Vagina (tissue), 2 donors: ENCODE data around the gene TRIP10. TPM values are rescaled to one million over a fixed set of nuclear protein-coding genes. Genes with fewer than 3 reads are reported as not detected.

ENCODE experiments used
- DNase-seq, 2 donors: peaks; one replicate each; pipeline ENCODE4 v3.0.0-alpha.2; 2017; ENCODE audit errors: extremely low spot score in 2 of 2
- H3K27ac ChIP-seq: fragments of 200-600 bp; sonication (generic); one replicate; pipeline ENCODE4 v1.5.1; 2019
- H3K27me3 ChIP-seq: fragments of 200-600 bp; sonication (generic); one replicate; pipeline ENCODE4 v1.5.1; 2019
- H3K36me3 ChIP-seq, 2 donors: fragments of 200-600 bp; sonication (generic); one replicate each; pipeline ENCODE4 v1.5.1; 2017 to 2019
- H3K4me1 ChIP-seq: fragments of 200-600 bp; sonication (generic); one replicate; pipeline ENCODE4 v1.5.1; 2019
- H3K4me3 ChIP-seq, 2 donors: fragments of 200-600 bp; sonication (generic); 1 replicate in 1 of 2; 2 replicates in 1 of 2; pipeline ENCODE4 v1.5.1; 2016 to 2019
- H3K9me3 ChIP-seq: fragments of 200-600 bp; sonication (generic); one replicate; pipeline ENCODE4 v1.5.1; 2019
- POLR2A ChIP-seq, 2 donors: fragments of 450-650 bp; IDR thresholded peaks; one replicate each; pipeline ENCODE4 v1.6.1; 2017; ENCODE audit warnings: antibody characterized with exemption in 2 of 2, mild to moderate bottlenecking in 2 of 2, moderate library complexity in 2 of 2
- POLR2AphosphoS5 ChIP-seq, 2 donors: sonication (generic); formaldehyde crosslinking; IDR thresholded peaks; one replicate each; pipeline ENCODE4 v1.9.0; 2017; ENCODE audit warnings: antibody characterized with exemption in 2 of 2, mild to moderate bottlenecking in 2 of 2, low read depth in 1 of 2; ENCODE audit not compliant: insufficient read depth in 1 of 2
- intact Hi-C: fragments of 100-400 bp; cut with DNase I; formaldehyde crosslinking; loops from one replicate; pipeline ENCODE4 v1.15.1; 2023
- total RNA-seq: library from RNA; depleted of rRNA; stranded (reverse); fragments of >200 nt; gene quantifications from one replicate; pipeline ENCODE4 v1.2.3, GENCODE V29; 2016
- TF ChIP-seq, protein P1 (sequence below), 3 experiments: fragments of 450-650 bp in 2 of 3; fragments of 200-600 bp in 1 of 3; sonication (generic) in 1 of 3; IDR thresholded peaks; one replicate each; pipeline ENCODE4 v1.5.1; 2017 to 2019; ENCODE audit warnings: antibody characterized with exemption in 3 of 3, mild to moderate bottlenecking in 2 of 3, moderate library complexity in 2 of 3

TRIP10 gene
- total RNA-seq, 1 donor from 2014 or later = 129 TPM

DNA sequence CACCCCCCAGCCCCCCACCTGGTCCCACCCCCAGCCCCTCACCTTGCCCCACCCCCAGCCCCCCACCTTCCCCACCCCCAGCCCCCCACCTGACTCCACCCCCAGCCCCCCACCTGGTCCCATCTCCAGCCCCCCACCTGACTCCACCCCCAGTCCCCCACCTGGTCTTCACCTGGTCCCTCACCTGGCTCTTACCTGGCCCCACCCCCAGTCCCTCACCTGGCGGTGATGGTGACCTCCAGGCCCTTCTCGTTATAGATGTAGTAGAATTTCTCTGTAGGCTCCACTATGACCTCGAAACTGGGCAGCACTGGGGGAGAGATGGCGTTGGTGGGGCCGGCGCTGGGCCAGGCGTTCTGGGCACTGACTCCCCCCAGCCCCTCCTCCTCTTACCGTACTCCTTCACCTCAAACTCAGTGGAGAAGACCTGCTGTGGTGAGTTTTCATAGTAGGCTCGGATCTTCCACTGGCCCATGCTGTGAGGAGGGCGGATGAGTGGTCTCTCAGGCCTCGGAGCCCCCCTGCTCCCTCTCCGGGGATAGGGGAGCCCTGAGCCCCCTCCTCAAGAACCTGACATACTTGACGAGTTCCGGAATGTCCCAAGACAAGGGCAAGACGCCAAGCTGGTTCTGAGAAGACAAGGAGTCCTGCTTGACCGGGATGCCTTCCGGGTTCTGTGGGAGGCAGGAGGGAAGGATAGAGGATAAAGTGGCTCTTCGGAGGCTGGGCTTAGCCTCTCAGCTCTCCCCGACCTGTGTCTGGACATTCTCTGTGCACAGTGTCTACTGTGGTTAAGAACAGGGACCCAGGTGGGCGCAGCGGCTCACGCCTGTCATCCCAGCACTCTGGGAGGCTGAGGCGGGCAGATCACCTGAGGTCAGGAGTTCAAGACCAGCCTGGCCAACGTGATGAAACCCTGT, 25.4 kb upstream of the TRIP10 start:
- TF ChIP-seq POLR2A (IDR thresholded peaks at IDR 0.05) (no peak), POLR2AphosphoS5 (IDR thresholded peaks at IDR 0.05; ENCODE audit: insufficient read depth in 1 of 2, low read depth in 1 of 2) (no peak)
- TF ChIP-seq, protein P1, sequence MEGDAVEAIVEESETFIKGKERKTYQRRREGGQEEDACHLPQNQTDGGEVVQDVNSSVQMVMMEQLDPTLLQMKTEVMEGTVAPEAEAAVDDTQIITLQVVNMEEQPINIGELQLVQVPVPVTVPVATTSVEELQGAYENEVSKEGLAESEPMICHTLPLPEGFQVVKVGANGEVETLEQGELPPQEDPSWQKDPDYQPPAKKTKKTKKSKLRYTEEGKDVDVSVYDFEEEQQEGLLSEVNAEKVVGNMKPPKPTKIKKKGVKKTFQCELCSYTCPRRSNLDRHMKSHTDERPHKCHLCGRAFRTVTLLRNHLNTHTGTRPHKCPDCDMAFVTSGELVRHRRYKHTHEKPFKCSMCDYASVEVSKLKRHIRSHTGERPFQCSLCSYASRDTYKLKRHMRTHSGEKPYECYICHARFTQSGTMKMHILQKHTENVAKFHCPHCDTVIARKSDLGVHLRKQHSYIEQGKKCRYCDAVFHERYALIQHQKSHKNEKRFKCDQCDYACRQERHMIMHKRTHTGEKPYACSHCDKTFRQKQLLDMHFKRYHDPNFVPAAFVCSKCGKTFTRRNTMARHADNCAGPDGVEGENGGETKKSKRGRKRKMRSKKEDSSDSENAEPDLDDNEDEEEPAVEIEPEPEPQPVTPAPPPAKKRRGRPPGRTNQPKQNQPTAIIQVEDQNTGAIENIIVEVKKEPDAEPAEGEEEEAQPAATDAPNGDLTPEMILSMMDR (IDR thresholded peaks at IDR 0.05) = no peak
- DNase-seq = no peak
- intact Hi-C loops = no loop called here
- Histone ChIP-seq H3K4me3 (no peak overlapping the region), H3K27me3 (no peaks in the 10 kb centered on the region), H3K4me1 (no peaks in the 10 kb centered on the region), H3K9me3 (no peaks in the 10 kb centered on the region), H3K36me3 (no peaks in the 10 kb centered on the region), H3K27ac (no peak overlapping the region)

DNA sequence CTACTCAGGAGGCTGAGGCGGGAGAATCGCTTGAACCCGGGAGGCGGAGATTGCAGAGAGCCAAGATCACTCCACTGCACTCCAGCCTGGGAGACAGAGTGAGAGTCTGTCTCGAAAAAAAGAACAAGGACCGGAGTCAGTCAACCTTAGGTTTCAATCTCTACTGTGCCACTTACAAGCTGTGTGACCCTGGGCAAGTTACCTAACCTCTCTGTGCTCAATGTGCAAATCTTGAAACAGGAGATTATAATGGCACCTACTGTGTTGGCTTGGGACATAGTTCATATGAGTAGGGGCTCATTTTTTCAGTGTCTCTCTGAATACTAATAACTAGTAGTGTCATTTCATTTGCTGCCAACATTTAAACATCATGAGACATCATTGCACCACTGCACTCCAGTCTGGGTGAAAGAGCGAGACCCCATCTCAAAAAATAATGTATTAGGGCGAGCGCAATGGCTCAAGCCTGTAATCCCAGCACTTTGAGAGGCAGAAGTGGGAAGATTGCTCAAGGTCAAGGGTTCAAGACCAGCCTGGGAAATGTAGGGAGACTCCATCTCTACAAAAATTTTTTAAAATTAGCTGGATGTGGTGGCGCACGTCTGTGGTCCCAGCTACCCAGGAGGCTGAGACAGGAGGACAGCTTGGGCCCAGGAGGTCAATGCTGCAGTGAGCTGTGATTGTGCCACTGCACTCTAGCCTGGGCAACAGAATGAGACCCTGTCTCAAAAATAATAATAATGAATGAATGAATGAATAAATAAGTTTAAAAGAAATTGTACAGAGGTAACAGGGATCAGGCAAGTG, 24.5 kb upstream of the TRIP10 start:
- Histone ChIP-seq H3K36me3 (no peaks in the 10 kb centered on the region), H3K4me1 (no peaks in the 10 kb centered on the region), H3K27ac (no peak overlapping the region), H3K27me3 (no peaks in the 10 kb centered on the region), H3K9me3 (no peaks in the 10 kb centered on the region), H3K4me3 (no peak overlapping the region)
- DNase-seq = no peak
- TF ChIP-seq POLR2A (IDR thresholded peaks at IDR 0.05) = no peak
- TF ChIP-seq, protein P1 (IDR thresholded peaks at IDR 0.05) = no peak
- no peak for TF ChIP-seq POLR2AphosphoS5 (IDR thresholded peaks at IDR 0.05; ENCODE audit: insufficient read depth in 1 of 2, low read depth in 1 of 2)
- intact Hi-C loops = no loop called here

DNA sequence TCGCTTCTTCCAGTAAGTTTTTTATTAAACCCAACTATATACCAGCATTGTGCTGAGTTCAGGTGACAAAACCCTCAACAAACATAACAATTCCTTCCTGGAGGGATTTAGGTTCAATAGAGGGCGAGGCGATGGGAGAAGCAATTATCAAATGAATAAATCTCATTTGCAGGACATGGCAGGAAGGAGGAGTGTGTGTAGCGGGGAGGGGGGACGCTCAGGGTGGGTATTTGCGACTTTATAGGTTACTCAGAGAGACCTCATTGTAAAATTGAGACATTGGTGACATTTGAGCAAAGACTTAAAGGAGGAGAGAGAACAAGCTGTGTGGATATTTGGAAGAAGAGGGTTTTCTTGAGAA, 22.9 kb upstream of the TRIP10 start:
- Histone ChIP-seq H3K36me3 (no peaks in the 10 kb centered on the region), H3K27me3 (no peaks in the 10 kb centered on the region), H3K4me1 (peaks cover 3% of the 10 kb centered on the region), H3K4me3 (no peak overlapping the region), H3K27ac (no peak overlapping the region), H3K9me3 (no peaks in the 10 kb centered on the region)
- intact Hi-C loops = no loop called here
- TF ChIP-seq, protein P1 (IDR thresholded peaks at IDR 0.05) = no peak
- TF ChIP-seq POLR2A (IDR thresholded peaks at IDR 0.05) (no peak), POLR2AphosphoS5 (IDR thresholded peaks at IDR 0.05; ENCODE audit: insufficient read depth in 1 of 2, low read depth in 1 of 2) (no peak)
- no peak for DNase-seq

DNA sequence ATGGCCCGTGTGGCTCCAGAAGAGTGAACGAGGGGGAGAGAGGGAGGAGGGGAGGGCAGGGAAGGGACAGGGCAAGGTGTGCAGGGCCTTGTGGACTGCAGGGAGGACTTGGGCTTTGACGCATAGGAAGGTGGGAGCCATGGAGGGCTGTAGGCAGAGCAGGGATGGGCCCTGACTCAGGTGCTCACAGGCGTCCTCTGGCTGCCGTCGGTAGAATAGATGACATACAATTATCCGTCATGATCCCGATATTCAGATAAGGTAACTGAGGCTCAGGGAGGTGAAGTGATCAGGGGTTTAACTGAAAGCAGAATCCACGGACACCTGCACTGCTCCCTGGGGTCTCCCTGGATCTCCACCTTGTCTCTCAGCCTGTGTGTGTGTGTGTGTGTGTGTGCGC, 22.4 kb upstream of the TRIP10 start:
- H3K4me1 ChIP-seq = peaks cover 5% of the 10 kb centered on the region
- no peaks in the 10 kb centered on the region for H3K36me3 ChIP-seq
- H3K27me3 ChIP-seq = no peaks in the 10 kb centered on the region
- intact Hi-C loops = no loop called here
- H3K9me3 ChIP-seq = no peaks in the 10 kb centered on the region
- H3K27ac ChIP-seq = no peak overlapping the region
- H3K4me3 ChIP-seq = no peak overlapping the region
- no peak for DNase-seq
- TF ChIP-seq, protein P1 (IDR thresholded peaks at IDR 0.05) = no peak
- no peak for TF ChIP-seq POLR2AphosphoS5 (IDR thresholded peaks at IDR 0.05; ENCODE audit: insufficient read depth in 1 of 2, low read depth in 1 of 2)
- TF ChIP-seq POLR2A (IDR thresholded peaks at IDR 0.05) = no peak
